ENCODE data around the gene SPPL2C. TPM values are rescaled to one million over a fixed set of nuclear protein-coding genes. Genes with fewer than 3 reads are reported as not detected.
A peak's percentile ranks its signal among the peaks of the same experiment; 100 is the strongest.
"Not testable (repeated sequence)": the region's sequence is repeated elsewhere in the genome, so short reads cannot be mapped to it uniquely, and the experiment has no call there.

The SPPL2C gene
- total RNA-seq, 1 experiment from 2014 or later: not detected

GRCh38 chr17:45848868-45849535 is 4.3 kb downstream of the SPPL2C start:
- no peak for DNase-seq (ENCODE audit: low read depth)

- DNase-seq (ENCODE audit: low read depth): no peak
These were observed 4.9 kb downstream of the SPPL2C start for GRCh38 chr17:45849536-45849990.

- no peak for DNase-seq (ENCODE audit: low read depth)
These were observed 5.3 kb downstream of the SPPL2C start for GRCh38 chr17:45850011-45850410.

- no peak for DNase-seq (ENCODE audit: low read depth)
These were observed 5.8 kb downstream of the SPPL2C start for GRCh38 chr17:45850468-45850867.

DNA sequence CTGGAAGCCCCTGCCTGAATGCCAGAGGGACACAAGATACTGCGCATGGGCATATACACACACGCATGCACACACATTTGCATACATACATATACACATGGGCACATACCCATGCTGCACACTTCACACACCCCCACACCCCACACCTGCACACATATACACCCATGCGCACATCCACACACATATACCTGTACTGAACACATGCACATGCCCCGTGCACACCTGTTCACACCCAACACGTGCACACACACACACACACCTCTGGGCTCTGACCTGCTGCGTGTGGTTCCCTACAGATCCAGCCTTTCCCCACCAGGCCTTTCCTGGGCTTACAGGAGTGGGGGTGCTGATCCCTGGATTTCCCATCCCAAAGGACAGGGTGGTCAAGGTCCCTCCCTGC is 6.3 kb downstream of the SPPL2C start:
- DNase-seq (ENCODE audit: low read depth): no peak

GRCh38 chr17:45851464-45851863 is 6.8 kb downstream of the SPPL2C start:
- DNase-seq (ENCODE audit: low read depth): no peak

DNA sequence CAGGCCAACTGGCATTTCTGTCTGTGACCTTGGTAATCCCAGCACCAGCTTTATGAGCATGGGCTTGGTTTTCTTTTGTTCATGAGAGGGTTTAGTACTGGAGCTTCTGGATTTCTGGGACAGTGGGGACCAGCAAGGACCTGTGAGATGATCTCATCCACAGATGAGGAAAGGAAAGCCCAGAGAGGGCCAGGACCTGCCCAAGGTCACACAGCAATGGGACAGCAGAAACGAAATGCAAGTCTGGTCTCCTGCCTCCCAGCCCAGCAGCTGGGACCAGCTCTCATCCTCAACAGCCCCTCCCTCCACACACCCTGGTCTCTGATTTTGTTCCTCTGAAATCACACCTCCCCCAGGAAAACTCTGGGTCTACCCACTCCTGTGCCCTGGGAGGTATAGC is 7.2 kb downstream of the SPPL2C start:
- DNase-seq (ENCODE audit: low read depth): no peak

- DNase-seq (ENCODE audit: low read depth): peak; percentile 24
These were observed 8.0 kb downstream of the SPPL2C start for GRCh38 chr17:45852535-45853297.

DNA sequence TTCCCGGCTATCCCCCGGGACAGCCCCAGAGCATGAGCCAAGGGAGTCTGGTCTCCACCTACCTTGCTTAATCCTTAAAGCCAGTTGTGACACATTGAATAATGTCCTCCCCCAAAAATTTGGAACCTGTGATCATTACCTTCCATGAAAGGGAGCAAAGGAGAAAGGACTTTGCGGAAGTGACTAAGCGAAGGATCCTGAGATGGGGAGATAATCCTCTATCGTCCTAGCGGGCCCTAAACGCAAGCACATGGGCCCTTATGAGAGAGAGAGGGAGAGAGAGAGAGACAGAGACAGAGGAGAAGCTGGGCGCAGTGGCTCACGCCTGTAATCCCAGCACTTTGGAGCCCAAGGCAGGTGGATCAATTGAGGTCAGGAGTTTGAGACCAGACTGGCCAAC is 9.5 kb downstream of the SPPL2C start:
- DNase-seq (ENCODE audit: low read depth): no peak

- DNase-seq (ENCODE audit: low read depth): no peak
These were observed 11.1 kb downstream of the SPPL2C start for GRCh38 chr17:45855691-45856336.

GRCh38 chr17:45857977-45858708 is 13.5 kb downstream of the SPPL2C start:
- DNase-seq (ENCODE audit: low read depth): no peak

DNA sequence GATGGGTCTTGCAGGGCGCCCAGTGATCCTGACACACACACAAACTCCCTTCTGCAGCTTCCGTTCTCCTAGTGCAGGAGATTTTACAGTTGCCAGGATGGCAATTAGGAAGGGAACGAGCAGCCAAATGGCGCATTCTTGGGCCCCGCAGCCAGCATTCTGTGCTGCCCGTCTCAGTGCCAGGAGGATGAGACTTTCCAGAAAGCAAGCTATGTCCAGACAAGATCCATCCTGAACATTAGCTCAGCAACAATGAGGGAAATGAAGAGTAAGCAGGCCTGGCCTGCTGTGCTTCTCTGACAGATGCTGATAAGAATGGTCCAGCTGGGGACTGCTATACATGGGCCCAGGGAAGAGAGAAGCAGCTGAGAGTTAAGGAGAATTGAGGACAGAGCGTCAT is 16.5 kb downstream of the SPPL2C start:
- no peak for DNase-seq (ENCODE audit: low read depth)

- DNase-seq (ENCODE audit: low read depth): not testable (repeated sequence)
These were observed 17.4 kb downstream of the SPPL2C start for GRCh38 chr17:45862127-45862526.

DNA sequence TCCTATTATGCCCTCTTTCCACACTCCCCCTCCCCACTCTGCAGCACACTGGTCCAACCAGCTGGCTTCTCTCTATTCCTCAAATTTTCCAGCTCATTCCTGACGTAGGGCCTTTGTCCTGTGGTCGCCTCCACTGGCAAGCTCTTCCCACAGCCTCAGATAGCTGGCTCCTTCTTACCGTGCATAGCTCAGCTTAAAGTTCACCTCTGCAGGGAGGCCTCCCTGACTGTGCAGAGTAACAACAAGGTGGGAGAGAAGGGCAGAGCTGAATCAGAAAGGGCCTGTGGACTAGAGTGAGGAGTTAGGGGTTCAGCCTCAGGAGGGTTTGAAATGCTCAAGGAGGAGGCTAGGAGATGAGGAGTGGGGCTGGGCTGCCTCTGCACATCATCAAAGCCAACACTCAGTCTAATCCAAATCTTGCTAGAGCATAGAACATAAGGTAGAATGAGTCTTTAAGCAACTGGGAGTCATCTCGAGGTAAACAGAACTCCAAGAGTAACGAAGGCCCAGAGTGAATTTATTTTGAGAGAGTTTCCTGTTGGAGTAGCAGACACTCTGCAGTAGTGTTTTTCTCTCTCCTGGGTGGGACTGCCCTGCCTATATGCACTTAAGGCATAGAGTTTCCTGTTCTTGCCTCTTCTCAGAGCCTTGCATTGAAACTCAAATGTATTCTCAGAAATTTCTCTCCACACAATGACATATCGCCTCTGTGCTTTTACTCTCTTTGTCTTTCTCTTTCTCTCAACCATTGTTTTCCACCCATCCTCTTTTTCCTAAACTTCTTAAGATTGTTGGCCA is 19.4 kb downstream of the SPPL2C start:
- no peak for DNase-seq (ENCODE audit: low read depth)

GRCh38 chr17:45867171-45867570 is 22.5 kb downstream of the SPPL2C start:
- DNase-seq (ENCODE audit: low read depth): no peak

DNA sequence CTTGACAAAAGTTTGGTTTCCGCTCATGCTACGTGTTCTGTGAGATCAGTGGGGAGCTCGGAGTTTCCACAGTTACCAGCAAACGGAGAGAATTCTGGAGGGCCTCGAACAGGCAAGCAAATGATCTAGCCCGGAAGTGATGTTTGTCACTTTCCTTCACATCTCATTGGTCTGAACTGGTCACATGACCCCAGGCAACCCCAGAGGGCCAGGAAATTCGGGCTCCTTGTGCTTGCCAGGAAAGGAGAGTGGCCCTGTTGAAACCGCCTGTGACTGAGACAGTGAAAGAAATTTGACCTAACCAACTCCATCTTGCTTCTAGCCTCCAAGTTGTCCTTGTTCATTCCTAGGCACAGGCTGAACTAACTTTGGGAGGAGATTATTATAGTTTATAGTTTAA is 23.0 kb downstream of the SPPL2C start:
- DNase-seq (ENCODE audit: low read depth): peak; percentile 25

DNA sequence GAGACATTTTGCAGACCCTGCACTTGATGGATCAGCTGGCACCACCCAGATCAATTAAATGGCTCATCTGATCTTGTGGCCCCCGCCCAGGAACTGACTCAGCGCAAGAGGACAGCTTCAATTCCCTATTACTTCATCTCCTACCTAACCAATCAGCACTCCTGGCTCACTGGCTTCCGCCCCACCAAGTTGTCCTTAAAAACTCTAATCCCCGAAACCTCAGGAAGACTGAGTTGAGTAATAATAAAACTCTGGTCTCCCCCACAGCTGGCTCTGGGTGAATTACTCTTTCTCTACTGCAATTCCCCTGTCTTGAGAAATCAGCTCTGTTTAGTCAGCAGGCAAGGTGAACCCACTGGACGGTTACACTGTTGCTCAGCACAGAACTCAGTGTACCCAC is 23.6 kb downstream of the SPPL2C start:
- DNase-seq (ENCODE audit: low read depth): peak; percentile 56

GRCh38 chr17:45869676-45870341 is 25.1 kb downstream of the SPPL2C start:
- DNase-seq (ENCODE audit: low read depth): no peak

GRCh38 chr17:45870342-45870974 is 25.8 kb downstream of the SPPL2C start:
- no peak for DNase-seq (ENCODE audit: low read depth)

DNA sequence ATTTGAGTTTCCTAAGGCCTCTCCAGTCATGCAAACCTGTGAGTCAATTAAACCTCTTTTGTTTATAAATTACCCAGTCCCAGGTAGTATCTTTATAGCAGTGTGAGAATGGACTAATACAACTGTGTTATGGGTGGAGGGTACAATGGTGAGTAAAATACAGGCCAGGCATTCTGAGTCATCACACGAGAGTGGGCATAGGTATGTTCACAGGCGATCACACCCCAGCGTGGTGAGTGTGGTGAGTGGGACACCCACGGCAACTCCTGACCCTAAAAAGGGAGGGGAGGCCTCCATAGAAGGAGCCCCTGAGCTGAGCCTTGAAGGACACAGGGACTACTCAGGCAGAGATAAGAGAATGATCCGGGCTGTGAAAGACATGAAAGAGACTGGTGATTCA is 27.0 kb downstream of the SPPL2C start:
- no peak for DNase-seq (ENCODE audit: low read depth)
